ENCODE measurements around the gene TMC3.
A peak's percentile ranks its signal among the peaks of the same experiment; 100 is the strongest.

TMC3 gene

GRCh38 chr15:81297603-81298575, 76.1 kb downstream of the TMC3 start:
- no peak for DNase-seq (ENCODE audit: low spot score)
- no peak for TF ChIP-seq CTCF (IDR thresholded peaks at IDR 0.05; ENCODE audit: extremely low read depth, missing control alignments)

GRCh38 chr15:81297147-81297572, 76.9 kb downstream of the TMC3 start:
- TF ChIP-seq CTCF (IDR thresholded peaks at IDR 0.05; ENCODE audit: extremely low read depth, missing control alignments), result no peak
- DNase-seq (ENCODE audit: low spot score), result no peak

- DNase-seq (ENCODE audit: low spot score), result peak; percentile 55
- TF ChIP-seq CTCF (IDR thresholded peaks at IDR 0.05; ENCODE audit: extremely low read depth, missing control alignments), result no peak
Measured at GRCh38 chr15:81296673-81297072, 77.3 kb downstream of the TMC3 start.

- no peak for DNase-seq (ENCODE audit: low spot score)
- no peak for TF ChIP-seq CTCF (IDR thresholded peaks at IDR 0.05; ENCODE audit: extremely low read depth, missing control alignments)
Measured at GRCh38 chr15:81296186-81296585, 77.8 kb downstream of the TMC3 start.

- TF ChIP-seq CTCF (IDR thresholded peaks at IDR 0.05; ENCODE audit: extremely low read depth, missing control alignments), result no peak
- no peak for DNase-seq (ENCODE audit: low spot score)
Measured at GRCh38 chr15:81295486-81296121, 78.4 kb downstream of the TMC3 start.

GRCh38 chr15:81294516-81294880, 79.5 kb downstream of the TMC3 start:
- DNase-seq (ENCODE audit: low spot score), result no peak
- TF ChIP-seq CTCF (IDR thresholded peaks at IDR 0.05; ENCODE audit: extremely low read depth, missing control alignments), result peak; percentile 39
